ENCODE results near the gene IPO7.
"Not testable (repeated sequence)": the region's sequence is repeated elsewhere in the genome, so short reads cannot be mapped to it uniquely, and the experiment has no call there.

The IPO7 gene

GRCh38 chr11:9399466-9399865 lies 15.0 kb downstream of the IPO7 start:
- no peak for DNase-seq

GRCh38 chr11:9401884-9402283 lies 17.4 kb downstream of the IPO7 start:
- not testable (repeated sequence) for DNase-seq

GRCh38 chr11:9428706-9429105 lies 44.3 kb downstream of the IPO7 start:
- DNase-seq = no peak

- no peak for DNase-seq
Observed at GRCh38 chr11:9438611-9439010, 54.2 kb downstream of the IPO7 start.

GRCh38 chr11:9446230-9446629 lies 61.8 kb downstream of the IPO7 start:
- DNase-seq = no peak

GRCh38 chr11:9448576-9449352 lies 64.3 kb downstream of the IPO7 start:
- peak; percentile 14 for DNase-seq

- DNase-seq = peak; percentile 27
Observed at GRCh38 chr11:9452023-9452422, 67.6 kb downstream of the IPO7 start.

- no peak for DNase-seq
Observed at GRCh38 chr11:9455722-9456121, 71.3 kb downstream of the IPO7 start.

- DNase-seq = peak; percentile 59
Observed at GRCh38 chr11:9459667-9460321, 75.3 kb downstream of the IPO7 start.

- peak; percentile 100 for DNase-seq
Observed at GRCh38 chr11:9460322-9461062, 76.0 kb downstream of the IPO7 start, which contains the start of gene ZNF143. Gene ZNF143, plus strand, starts transcription at chr11:9461012. Its CDS starts 10,297 bp downstream, at chr11:9471309.

GRCh38 chr11:9461063-9461759 lies 76.8 kb downstream of the IPO7 start:
- peak; percentile 95 for DNase-seq

- DNase-seq = peak; percentile 55
Observed at GRCh38 chr11:9461760-9462134, 77.3 kb downstream of the IPO7 start.

- no peak for DNase-seq
Observed at GRCh38 chr11:9462172-9462799, 77.8 kb downstream of the IPO7 start.

- peak; percentile 20 for DNase-seq
Observed at GRCh38 chr11:9462806-9463537, 78.5 kb downstream of the IPO7 start.

- DNase-seq = no peak
Observed at GRCh38 chr11:9470765-9471164, 86.3 kb downstream of the IPO7 start.

- peak; percentile 58 for DNase-seq
Observed at GRCh38 chr11:9473408-9473807, 89.0 kb downstream of the IPO7 start.

- no peak for DNase-seq
Observed at GRCh38 chr11:9479899-9480298, 95.4 kb downstream of the IPO7 start.

GRCh38 chr11:9489080-9489765 lies 104.8 kb downstream of the IPO7 start:
- DNase-seq = no peak

- DNase-seq = no peak
Observed at GRCh38 chr11:9490376-9490775, 105.9 kb downstream of the IPO7 start.

GRCh38 chr11:9493492-9493891 lies 109.0 kb downstream of the IPO7 start:
- no peak for DNase-seq

GRCh38 chr11:9494316-9494715 lies 109.9 kb downstream of the IPO7 start:
- DNase-seq = no peak

Measured in DMS53 (cell line).